K562 (cell line): ENCODE results near the gene C9orf50. TPM values are rescaled to one million over a fixed set of nuclear protein-coding genes. Genes with fewer than 3 reads are reported as not detected.
A peak's percentile ranks its signal among the peaks of the same experiment; 100 is the strongest.

Source experiments
- ATAC-seq: fragments of 200-7000 bp; cut with Tn5 transposase; 3 replicates; pipeline ENCODE4 v1.9.1; 2020; ENCODE audit warnings: moderate library complexity
- BruUV-seq: library from RNA; stranded (reverse); fragments of 400-500 nt; replicated peaks from 2 replicates; lab custom pipeline; 2021; lab: Mats Ljungman, UMichigan
- CTCF ChIA-PET: fragments of 300-600 bp; formaldehyde crosslinking; extraction: SDS; loops from one replicate; lab custom pipeline; 2021; ENCODE audit warnings: low intra/inter-chr PET ratio; lab: Yijun Ruan, JAX
- POLR2A ChIA-PET: fragments of 300-600, 350-650 bp; sonication (Branson Sonifier 250); formaldehyde crosslinking; extraction: SDS; loops from one replicate; lab custom pipeline; 2021; ENCODE audit warnings: antibody characterized with exemption, inconsistent platforms; lab: Yijun Ruan, JAX
- DNase-seq, 4 experiments: peaks; one replicate each; pipeline versions ENCODE4 v3.0.0 to v3.0.0-alpha.2; 2011 to 2018; ENCODE audit warnings: low spot score in 3 of 4, mixed read lengths in 3 of 4; ENCODE audit errors: extremely low read depth in 1 of 4
- FAIRE-seq: peaks from 2 replicates; lab custom pipeline; 2011; peaks lifted over from hg19 to GRCh38; lab: Jason Lieb, UNC
- H2AFZ ChIP-seq: 2 replicates; pipeline ENCODE4 v1.6.0; 2011; ENCODE audit warnings: low read depth, low read length, control low read depth, inconsistent platforms
- H3K27ac ChIP-seq: fragments of 200-600 bp; 3 replicates; pipeline ENCODE4 v1.8.0; 2011; ENCODE audit warnings: low read depth, mild to moderate bottlenecking, control low read depth, inconsistent platforms, low read length, moderate library complexity, mixed read lengths; ENCODE audit errors: extremely low read depth
- H3K27me3 ChIP-seq, 2 experiments: fragments of 300-600 bp in 1 of 2; 2 replicates in 1 of 2; 3 replicates in 1 of 2; pipeline versions ENCODE4 v1.6.0 to v1.8.0; 2011; ENCODE audit warnings: inconsistent platforms in 2 of 2, low read length in 2 of 2, mild to moderate bottlenecking in 1 of 2, mixed read lengths in 1 of 2, moderate library complexity in 1 of 2; ENCODE audit not compliant: control insufficient read depth in 2 of 2, insufficient read depth in 2 of 2
- H3K36me3 ChIP-seq: fragments of 300-600 bp; 3 replicates; pipeline ENCODE4 v1.8.0; 2011; ENCODE audit warnings: mild to moderate bottlenecking, low read length, inconsistent platforms; ENCODE audit not compliant: control insufficient read depth, insufficient read depth
- H3K4me1 ChIP-seq, 2 experiments: fragments of 200-600 bp in 1 of 2; replicated peaks in 1 of 2; 2 replicates in 1 of 2; 3 replicates in 1 of 2; pipeline versions ENCODE4 v1.5.1 to v1.8.0; 2011; ENCODE audit warnings: inconsistent platforms in 2 of 2, low read length in 2 of 2, mild to moderate bottlenecking in 1 of 2, mixed read lengths in 1 of 2, moderate library complexity in 1 of 2; ENCODE audit not compliant: control insufficient read depth in 2 of 2, insufficient read depth in 2 of 2
- H3K4me2 ChIP-seq: 2 replicates; pipeline ENCODE4 v1.6.1; 2011; ENCODE audit warnings: low read length, control low read depth, inconsistent platforms, mixed read lengths; ENCODE audit not compliant: insufficient read depth
- H3K4me3 ChIP-seq: fragments of 200-600 bp; sonication (generic), shearing (Covaris generic); 2 replicates; pipeline ENCODE4 v1.5.1; 2016; ENCODE audit warnings: control low read depth, inconsistent platforms
- H3K79me2 ChIP-seq: fragments of 200-600 bp; 3 replicates; pipeline ENCODE4 v1.8.0; 2011; ENCODE audit warnings: low read length, inconsistent platforms; ENCODE audit not compliant: control insufficient read depth, insufficient read depth
- H3K9ac ChIP-seq, 2 experiments: 2 replicates each; pipeline versions ENCODE4 v1.6.0 to v1.6.1; 2011; ENCODE audit warnings: low read depth in 2 of 2, low read length in 2 of 2, control low read depth in 1 of 2, inconsistent platforms in 1 of 2, mild to moderate bottlenecking in 1 of 2, mixed read lengths in 1 of 2; ENCODE audit not compliant: insufficient read depth in 1 of 2
- H3K9me1 ChIP-seq: one replicate; pipeline ENCODE4 v1.6.0; 2011; ENCODE audit warnings: inconsistent platforms, mild to moderate bottlenecking, low read length, moderate library complexity; ENCODE audit not compliant: control insufficient read depth, insufficient read depth
- H3K9me3 ChIP-seq: replicated peaks from 2 replicates; pipeline ENCODE4 v1.5.1; 2011; ENCODE audit warnings: low read depth, low read length, inconsistent platforms; ENCODE audit not compliant: control insufficient read depth, insufficient read depth
- H4K20me1 ChIP-seq: replicated peaks from 2 replicates; pipeline ENCODE4 v1.6.1; 2011; ENCODE audit warnings: low read length, inconsistent platforms, mixed read lengths; ENCODE audit not compliant: control insufficient read depth, insufficient read depth
- FOSL1 ChIP-seq: fragments of 200-800 bp; sonication (Bioruptor generic); conservative IDR thresholded peaks from 2 replicates; pipeline ENCODE4 v1.6.1; 2016; ENCODE audit warnings: missing genetic modification characterization, missing compliant biosample characterization
- FOXA1 ChIP-seq: fragments of 450-650 bp; IDR thresholded peaks from 2 replicates; pipeline ENCODE4 v1.6.1; 2016; ENCODE audit warnings: mild to moderate bottlenecking, borderline replicate concordance
- HIVEP1 ChIP-seq: fragments of 250-450 bp; sonication (Bioruptor Pico); IDR thresholded peaks from 2 replicates; pipeline ENCODE4 v1.4.0; 2020; ENCODE audit warnings: mild to moderate bottlenecking
- PURB ChIP-seq: sonication (generic); formaldehyde crosslinking; IDR thresholded peaks from 2 replicates; pipeline ENCODE4 v1.9.0; 2021; ENCODE audit warnings: low read depth, mild to moderate bottlenecking, missing genetic modification reagents
- SIRT6 ChIP-seq: IDR thresholded peaks from one replicate; pipeline ENCODE4 v1.6.1; 2012; ENCODE audit warnings: low read depth, mild to moderate bottlenecking, control low read depth, inconsistent platforms, low read length, moderate library complexity
- SP1 ChIP-seq: sonication (generic); formaldehyde crosslinking; IDR thresholded peaks from 2 replicates; pipeline ENCODE4 v1.8.1; 2022; ENCODE audit warnings: mild to moderate bottlenecking, missing genetic modification reagents
- SRF ChIP-seq, 2 experiments: fragments of 250-450, 450-650 bp in 1 of 2; sonication (Bioruptor Pico) in 1 of 2; sonication (generic) in 1 of 2; formaldehyde crosslinking; IDR thresholded peaks; 2 replicates each; pipeline versions ENCODE4 v1.5.0 to v1.5.1; 2020 to 2022; ENCODE audit warnings: mild to moderate bottlenecking in 1 of 2, missing genetic modification reagents in 1 of 2
- XRCC5 ChIP-seq: fragments of 200-400 bp; formaldehyde crosslinking; IDR thresholded peaks from 2 replicates; pipeline ENCODE4 v1.6.1; 2017; ENCODE audit warnings: low read depth, mild to moderate bottlenecking, low read length
- ZNF24 ChIP-seq: fragments of 450-650 bp; IDR thresholded peaks from 2 replicates; pipeline ENCODE4 v1.6.1; 2016
- ZNF354B ChIP-seq: fragments of 250-450 bp; sonication (Bioruptor Pico); IDR thresholded peaks from 2 replicates; pipeline ENCODE4 v1.4.0; 2020
- WGBS: fragments of 100-300 bp; shearing (Covaris generic); methylation state at CpG from one replicate; pipeline ENCODE4 v1.1.6; 2016; ENCODE audit warnings: low coverage, mixed read lengths; ENCODE audit not compliant: insufficient coverage; ENCODE audit errors: missing lambda C conversion rate; 5-methylcytosine and 5-hydroxymethylcytosine counted together
- in situ Hi-C: fragments of 300-500 bp; cut with MboI; formaldehyde crosslinking; loops from 4 replicates; pipeline ENCODE4 v1.15.0; 2018; ENCODE audit warnings: inconsistent platforms, mixed read lengths
- intact Hi-C: fragments of 100-400 bp; cut with micrococcal nuclease; formaldehyde crosslinking; loops from 2 replicates; pipeline ENCODE4 v1.14.2; 2022
- polyA plus RNA-seq, 8 experiments: library from polyadenylated mRNA; depleted of rRNA in 4 of 8; stranded (reverse) in 5 of 8; unstranded in 3 of 8; fragments of >200 nt; fragmentation: Nextera tagmentation in 2 of 8; fragmentation: Illumina TruSeq in 1 of 8; extraction: Ambion mirVana in 2 of 8; extraction: Trizol in 1 of 8; gene quantifications; 2 replicates each; pipeline versions ENCODE4 v1.2.1 to v1.2.3, GENCODE V29; 2011 to 2014; ENCODE audit warnings: inconsistent platforms in 1 of 8, missing spikeins in 1 of 8
- total RNA-seq, 7 experiments: library from RNA; depleted of rRNA in 6 of 7; stranded (reverse); fragments of >200 nt in 6 of 7; fragmentation: Illumina TruSeq in 2 of 7; extraction: Trizol in 2 of 7; gene quantifications; 2 replicates each; pipeline versions ENCODE4 v1.2.1 to v1.2.3, GENCODE V29; 2011 to 2021; ENCODE audit warnings: low replicate concordance in 1 of 7
- TF ChIP-seq, protein P1 (sequence below): sonication (generic); formaldehyde crosslinking; IDR thresholded peaks from 2 replicates; pipeline ENCODE4 v1.5.0; 2020; ENCODE audit warnings: missing genetic modification reagents

C9orf50 gene
- total and polyA plus RNA-seq, 9 of the 15 experiments (the other 6 are each of a cell fraction or from before 2014, with no cell fraction given): not detected

DNA sequence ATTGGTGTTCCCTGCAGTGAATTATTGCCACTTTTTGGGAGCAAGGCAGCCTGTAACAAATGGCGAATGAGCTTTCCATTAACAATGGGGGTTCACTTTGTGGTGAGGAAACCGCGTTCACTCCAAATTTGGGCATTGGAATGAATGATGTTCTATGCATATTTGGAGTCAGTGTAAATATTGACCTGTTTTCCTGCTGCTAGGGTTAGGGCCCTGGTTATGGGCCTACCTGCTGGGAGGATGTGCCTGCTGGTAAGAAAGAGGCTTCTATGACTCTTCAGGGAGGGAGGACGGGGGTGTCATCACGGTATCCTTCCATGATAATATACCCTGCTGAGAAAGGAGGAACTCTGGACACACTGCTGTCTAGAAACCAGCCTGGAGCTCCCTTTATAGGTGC, 29.0 kb downstream of the C9orf50 start:
- Histone ChIP-seq H3K4me1 (peaks cover 27 to 36% of the 10 kb centered on the region in 2 experiments), H3K9ac (no peak overlapping the region), H3K9me3 (no peaks in the 10 kb centered on the region), H3K27me3 (no peaks in the 10 kb centered on the region)
- ChIA-PET POLR2A (interaction anchor here (0.7 to 1.0 kb wide), 2 partner anchors 21 to 30 kb away, joined by 3 to 9 read pairs; no protein-coding TSS in a partner anchor), CTCF (no interaction called here)
- no peak for ATAC-seq
- 55% methylated on average over 5 of the region's 5 CpGs for WGBS
- TF ChIP-seq SIRT6 (no peak), ZNF24 (0 out of 2 replicates have a peak, but pooled peaks have one; percentile 14), SRF (CRISPR knock-in tag; IDR thresholded peaks at IDR 0.05) (0 out of 4 replicates have a peak, but pooled peaks of 1 of the 2 experiments have one; percentile 56)
- TF ChIP-seq, all 486 proteins: peak for 2
- H3K4me3 ChIP-seq: no peak overlapping the region
- intact Hi-C loops: loop anchor here (10.0 kb wide), 1 partner anchor 187 kb away; no protein-coding TSS in a partner anchor
- DNase-seq: no peak
- H2AFZ ChIP-seq: no peak overlapping the region
- no peaks in the 10 kb centered on the region for H3K9me1 ChIP-seq
- no TSS peak for BruUV-seq
- H4K20me1 ChIP-seq: no peaks in the 10 kb centered on the region
- no peak overlapping the region for H3K4me2 ChIP-seq
- no peak overlapping the region for H3K27ac ChIP-seq
- in situ Hi-C loops: no loop called here
- no peaks in the 10 kb centered on the region for H3K36me3 ChIP-seq
- FAIRE-seq: no peak
- no peaks in the 10 kb centered on the region for H3K79me2 ChIP-seq

DNA sequence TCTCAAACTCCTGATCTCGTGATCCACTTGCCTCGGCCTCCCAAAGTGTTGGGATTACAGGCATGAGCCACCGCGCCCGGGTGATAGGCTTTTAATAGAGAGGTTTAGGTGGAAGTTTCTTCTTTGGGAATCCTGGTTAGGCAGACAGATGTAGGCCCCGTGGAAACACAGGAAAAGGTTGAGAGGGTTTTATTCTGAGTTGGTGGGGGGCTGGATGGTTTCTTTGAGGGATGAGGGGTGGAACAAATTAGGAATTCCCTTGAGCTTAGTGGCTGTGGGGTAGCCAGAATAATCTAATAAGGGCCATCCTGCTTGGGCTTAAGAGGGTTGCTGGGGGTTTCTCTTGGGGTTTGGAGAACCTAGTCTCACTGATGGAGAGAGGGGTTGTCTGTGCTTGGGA, 30.4 kb downstream of the C9orf50 start:
- POLR2A ChIA-PET: interaction anchor here (1.1 kb wide), 1 partner anchor 412 kb away, joined by 3 read pairs; the partner anchor contains the start of gene IER5L
- intact Hi-C loops (loop anchor here (10.0 kb wide), 1 partner anchor 186 kb away; no protein-coding TSS in a partner anchor), in situ Hi-C loops (no loop called here)
- no peak overlapping the region for H3K4me3 ChIP-seq
- no peak overlapping the region for H3K4me2 ChIP-seq
- no peaks in the 10 kb centered on the region for H3K9me1 ChIP-seq
- DNase-seq (no peak), ATAC-seq (no peak), FAIRE-seq (no peak)
- BruUV-seq: no TSS peak
- H3K79me2 ChIP-seq: no peaks in the 10 kb centered on the region
- TF ChIP-seq HIVEP1 (CRISPR knock-in tag): no peak
- no peak for TF ChIP-seq FOSL1 (tag)
- no peak for TF ChIP-seq SP1 (CRISPR knock-in tag)
- no peak for TF ChIP-seq XRCC5
- no peak for TF ChIP-seq ZNF354B (CRISPR knock-in tag)
- TF ChIP-seq, protein P1, sequence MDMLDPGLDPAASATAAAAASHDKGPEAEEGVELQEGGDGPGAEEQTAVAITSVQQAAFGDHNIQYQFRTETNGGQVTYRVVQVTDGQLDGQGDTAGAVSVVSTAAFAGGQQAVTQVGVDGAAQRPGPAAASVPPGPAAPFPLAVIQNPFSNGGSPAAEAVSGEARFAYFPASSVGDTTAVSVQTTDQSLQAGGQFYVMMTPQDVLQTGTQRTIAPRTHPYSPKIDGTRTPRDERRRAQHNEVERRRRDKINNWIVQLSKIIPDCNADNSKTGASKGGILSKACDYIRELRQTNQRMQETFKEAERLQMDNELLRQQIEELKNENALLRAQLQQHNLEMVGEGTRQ (CRISPR knock-in tag): no peak
- no peak for TF ChIP-seq PURB (CRISPR knock-in tag)
- TF ChIP-seq FOXA1: no peak
- H3K9me3 ChIP-seq: no peaks in the 10 kb centered on the region
- H2AFZ ChIP-seq: no peak overlapping the region
- H3K27me3 ChIP-seq: no peaks in the 10 kb centered on the region
- no peaks in the 10 kb centered on the region for H4K20me1 ChIP-seq
- CTCF ChIA-PET: no interaction called here
- no peak overlapping the region for H3K9ac ChIP-seq
- no peak overlapping the region for H3K27ac ChIP-seq
- peaks cover 24 to 32% of the 10 kb centered on the region in 2 experiments for H3K4me1 ChIP-seq
- H3K36me3 ChIP-seq: no peaks in the 10 kb centered on the region
- 76% methylated on average over 6 of the region's 6 CpGs for WGBS
